ENCODE results near the gene HAUS3. TPM values are rescaled to one million over a fixed set of nuclear protein-coding genes. Genes with fewer than 3 reads are reported as not detected.

Gene HAUS3
- total and polyA plus RNA-seq, 8 donors: 5.5 to 37.4 (median 8.9) TPM

DNA sequence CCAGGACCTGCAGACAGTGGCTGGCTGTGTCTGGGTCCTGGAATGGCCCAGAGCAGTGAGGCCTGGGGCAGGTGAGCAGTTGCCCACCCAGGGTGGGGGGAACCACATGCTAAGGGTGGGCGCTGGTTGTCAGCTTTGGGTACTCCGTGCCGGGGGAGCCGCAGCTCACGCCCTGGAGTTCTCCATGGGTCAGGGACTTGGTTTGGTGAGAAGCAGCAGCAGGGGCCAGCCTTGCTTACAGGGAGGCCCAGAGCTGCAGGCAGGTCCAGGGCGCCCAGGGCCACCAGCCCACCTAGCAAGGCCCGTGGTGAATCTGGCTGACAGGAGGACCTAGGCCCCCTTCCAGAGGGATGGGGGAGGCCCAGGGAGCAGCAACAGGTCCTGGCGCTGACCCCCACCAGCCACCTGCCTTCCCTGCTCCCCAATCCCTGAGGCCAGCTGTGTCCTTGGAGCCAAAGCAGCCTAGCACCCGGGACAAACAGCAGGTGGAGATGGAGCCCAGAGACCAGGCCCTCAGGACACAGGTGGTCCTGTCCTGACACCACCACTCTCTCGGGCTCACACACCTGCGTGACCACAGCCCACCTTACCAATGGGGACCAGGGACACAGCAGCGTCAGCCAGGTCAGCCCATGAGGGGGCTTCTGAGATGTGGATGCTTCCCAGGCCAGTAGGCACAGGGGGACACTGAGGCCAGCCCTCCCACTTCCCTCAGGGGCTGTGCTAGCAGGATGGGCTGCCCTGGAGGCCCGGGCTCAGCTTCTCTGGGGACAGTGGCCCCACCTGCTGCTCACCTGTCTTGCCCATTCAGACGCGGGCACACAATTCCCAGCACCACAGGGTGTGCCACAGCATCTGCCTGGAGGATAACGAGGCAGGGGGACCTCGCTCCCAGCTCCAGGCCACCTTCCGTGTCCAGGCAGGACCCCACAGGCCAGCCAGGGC, 16.4 kb upstream of the HAUS3 start:
- Histone ChIP-seq H3K9me3 (no peaks in the 10 kb centered on the region), H3K36me3 (peaks cover 14 to 49% (median 33%) of the 10 kb centered on the region in 4 donors), H3K27ac (peak overlapping the region in 4 of 5 donors; percentile 87 to 94 (median 94)), H3K27me3 (no peaks in the 10 kb centered on the region), H3K4me3 (peak overlapping the region in 3 of 4 donors; percentile 84 to 100 (median 95)), H3K4me1 (peaks cover 63 to 77% (median 70%) of the 10 kb centered on the region in 4 donors)
- WGBS, 5 donors: 84 to 96% (median 89%) methylated on average over 7 to 18 of the region's 18 CpGs
- DNase-seq: peak in 1 of 2 donors; percentile 24
- TF ChIP-seq POLR2AphosphoS5 (IDR thresholded peaks at IDR 0.05): no peak
- TF ChIP-seq POLR2A (IDR thresholded peaks at IDR 0.05): no peak
- no peak for TF ChIP-seq EP300 (IDR thresholded peaks at IDR 0.05)
- TF ChIP-seq, protein P1, sequence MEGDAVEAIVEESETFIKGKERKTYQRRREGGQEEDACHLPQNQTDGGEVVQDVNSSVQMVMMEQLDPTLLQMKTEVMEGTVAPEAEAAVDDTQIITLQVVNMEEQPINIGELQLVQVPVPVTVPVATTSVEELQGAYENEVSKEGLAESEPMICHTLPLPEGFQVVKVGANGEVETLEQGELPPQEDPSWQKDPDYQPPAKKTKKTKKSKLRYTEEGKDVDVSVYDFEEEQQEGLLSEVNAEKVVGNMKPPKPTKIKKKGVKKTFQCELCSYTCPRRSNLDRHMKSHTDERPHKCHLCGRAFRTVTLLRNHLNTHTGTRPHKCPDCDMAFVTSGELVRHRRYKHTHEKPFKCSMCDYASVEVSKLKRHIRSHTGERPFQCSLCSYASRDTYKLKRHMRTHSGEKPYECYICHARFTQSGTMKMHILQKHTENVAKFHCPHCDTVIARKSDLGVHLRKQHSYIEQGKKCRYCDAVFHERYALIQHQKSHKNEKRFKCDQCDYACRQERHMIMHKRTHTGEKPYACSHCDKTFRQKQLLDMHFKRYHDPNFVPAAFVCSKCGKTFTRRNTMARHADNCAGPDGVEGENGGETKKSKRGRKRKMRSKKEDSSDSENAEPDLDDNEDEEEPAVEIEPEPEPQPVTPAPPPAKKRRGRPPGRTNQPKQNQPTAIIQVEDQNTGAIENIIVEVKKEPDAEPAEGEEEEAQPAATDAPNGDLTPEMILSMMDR (IDR thresholded peaks at IDR 0.05): no peak
- intact Hi-C loops (cut with DNase I; ENCODE audit: low total_unique reads): no loop called here

DNA sequence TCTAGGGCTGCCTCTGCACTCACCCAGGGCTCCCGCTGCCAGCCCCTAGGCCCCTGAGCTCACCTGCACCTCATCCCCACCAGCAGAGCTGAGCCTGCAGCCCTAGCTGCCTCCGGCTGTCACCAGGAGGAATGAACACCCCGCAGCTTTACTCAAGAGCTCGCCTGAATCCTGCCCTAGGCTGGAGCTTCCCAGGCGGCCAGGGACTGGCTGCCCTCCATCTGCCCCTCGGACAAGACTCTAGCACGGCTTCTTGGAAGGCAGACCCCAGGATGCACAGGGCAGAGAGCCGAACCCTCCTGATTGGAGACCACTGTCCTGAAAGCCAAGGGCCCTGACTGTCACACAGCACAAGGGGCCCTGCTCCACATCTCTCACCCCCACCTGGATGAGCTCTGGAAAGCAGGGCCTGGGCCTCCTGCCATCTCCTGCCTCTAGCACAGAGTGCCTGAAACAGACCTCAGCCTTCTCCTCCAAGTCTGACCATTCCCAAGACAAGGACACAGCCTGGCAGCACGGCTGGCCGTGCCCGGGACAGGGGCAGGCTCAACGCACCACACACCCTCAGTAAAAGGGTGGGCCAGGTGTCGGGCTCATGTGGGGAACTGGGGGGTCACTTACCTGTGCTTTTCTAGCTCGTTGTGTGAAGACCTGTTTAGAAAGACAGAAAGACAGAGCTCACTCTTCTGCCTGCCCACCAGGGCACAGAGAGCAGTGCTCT, 15.6 kb upstream of the HAUS3 start:
- Histone ChIP-seq H3K36me3 (peaks cover 23 to 57% (median 42%) of the 10 kb centered on the region in 4 donors), H3K27me3 (no peaks in the 10 kb centered on the region), H3K9me3 (no peaks in the 10 kb centered on the region), H3K4me1 (peaks cover 59 to 76% (median 62%) of the 10 kb centered on the region in 4 donors), H3K4me3 (peak overlapping the region in 2 of 4 donors; percentile 2 to 23), H3K27ac (peak overlapping the region; percentile 33 to 94 (median 93))
- intact Hi-C loops (cut with DNase I; ENCODE audit: low total_unique reads): no loop called here
- 66 to 82% (median 73%) methylated on average over 12 to 14 of the region's 14 CpGs for WGBS, 5 donors
- DNase-seq: peak; percentile 4 to 25
- TF ChIP-seq EP300 (IDR thresholded peaks at IDR 0.05) (no peak), POLR2A (IDR thresholded peaks at IDR 0.05) (no peak)
- TF ChIP-seq, protein P1 (IDR thresholded peaks at IDR 0.05): no peak

DNA sequence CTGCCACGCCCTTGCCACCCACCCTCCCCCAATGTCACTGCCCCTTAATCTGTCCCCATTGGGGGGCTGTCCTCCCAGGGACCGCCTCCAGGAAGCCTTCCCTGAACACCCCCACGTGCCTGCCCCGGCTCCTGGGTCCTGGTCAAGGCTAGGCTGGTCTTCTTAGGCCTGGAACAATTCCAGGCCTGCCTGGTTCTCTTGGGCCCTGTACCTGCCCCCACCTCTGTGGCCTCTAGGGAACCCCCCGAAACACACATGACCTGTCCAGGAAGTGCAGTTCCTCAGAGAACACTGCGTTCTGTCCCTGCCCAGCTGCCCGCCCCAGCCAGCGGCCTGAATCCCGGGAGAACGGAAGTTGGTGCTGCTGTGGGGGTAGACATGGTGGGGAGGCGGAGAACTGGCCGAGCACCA, 14.9 kb upstream of the HAUS3 start:
- H3K9me3 ChIP-seq: no peaks in the 10 kb centered on the region
- WGBS, 5 donors: 44 to 61% (median 46%) methylated on average over 11 to 12 of the region's 12 CpGs
- no peaks in the 10 kb centered on the region for H3K27me3 ChIP-seq
- TF ChIP-seq EP300 (IDR thresholded peaks at IDR 0.05): peak; percentile 43
- no peak for TF ChIP-seq POLR2A (IDR thresholded peaks at IDR 0.05)
- TF ChIP-seq, protein P1 (IDR thresholded peaks at IDR 0.05): no peak
- TF ChIP-seq POLR2AphosphoS5 (IDR thresholded peaks at IDR 0.05): peak in 1 of 3 donors; percentile 38
- H3K27ac ChIP-seq: peak overlapping the region; percentile 33 to 94 (median 93)
- H3K36me3 ChIP-seq: peaks cover 26 to 65% (median 49%) of the 10 kb centered on the region in 4 donors
- H3K4me3 ChIP-seq: peak overlapping the region in 3 of 4 donors; percentile 2 to 23 (median 9)
- H3K4me1 ChIP-seq: peaks cover 58 to 78% (median 61%) of the 10 kb centered on the region in 4 donors
- DNase-seq: peak; percentile 19 to 63
- intact Hi-C loops (cut with DNase I; ENCODE audit: low total_unique reads): no loop called here

DNA sequence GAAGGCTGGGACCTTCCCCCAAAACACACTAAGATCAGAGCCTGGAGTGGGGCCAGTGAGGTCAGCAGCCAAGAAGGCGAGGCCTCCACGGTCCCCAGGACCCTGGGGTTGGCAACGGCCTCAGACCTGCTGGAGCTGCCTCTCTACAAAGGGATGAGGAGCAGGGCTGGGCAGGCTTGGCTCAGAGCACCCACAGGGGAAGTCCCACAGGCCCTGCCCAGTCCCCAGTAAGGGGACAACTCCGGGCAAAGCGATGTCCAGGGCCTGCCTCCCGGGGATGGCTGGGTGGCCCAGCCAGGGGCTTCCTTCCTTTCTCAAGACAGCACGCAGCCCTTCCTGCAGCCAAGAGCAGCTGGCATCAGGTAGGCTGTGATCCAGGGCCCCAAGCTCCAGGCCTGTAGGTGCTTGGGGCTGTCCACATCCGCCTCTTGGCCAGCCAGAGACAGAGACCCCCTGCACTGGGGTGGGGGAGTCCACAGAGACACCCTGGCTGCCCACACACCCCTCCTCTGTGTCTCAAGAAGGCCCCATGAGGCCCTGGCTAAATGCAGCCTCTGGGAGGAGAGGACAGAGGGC, 14.3 kb upstream of the HAUS3 start:
- TF ChIP-seq EP300 (IDR thresholded peaks at IDR 0.05): no peak
- TF ChIP-seq, protein P1 (IDR thresholded peaks at IDR 0.05): no peak
- no peak for TF ChIP-seq POLR2A (IDR thresholded peaks at IDR 0.05)
- no peak for TF ChIP-seq POLR2AphosphoS5 (IDR thresholded peaks at IDR 0.05)
- Histone ChIP-seq H3K36me3 (peaks cover 26 to 70% (median 55%) of the 10 kb centered on the region in 4 donors), H3K4me1 (peaks cover 58 to 78% (median 61%) of the 10 kb centered on the region in 4 donors), H3K27ac (peak overlapping the region; percentile 33 to 94 (median 93)), H3K4me3 (peak overlapping the region; percentile 0 to 23 (median 8)), H3K27me3 (no peaks in the 10 kb centered on the region), H3K9me3 (no peaks in the 10 kb centered on the region)
- intact Hi-C loops (cut with DNase I; ENCODE audit: low total_unique reads): no loop called here
- WGBS, 5 donors: 23 to 41% (median 38%) methylated on average over 5 to 8 of the region's 8 CpGs
- DNase-seq: peak; percentile 18 to 67
